Neutrophil (primary cell): ENCODE data around the gene QRFP.
A peak's percentile ranks its signal among the peaks of the same experiment; 100 is the strongest.

ENCODE experiments used
- H3K27ac ChIP-seq: fragments of 200-600 bp; sonication (generic); 2 replicates; pipeline ENCODE4 v1.5.1; 2016; ENCODE audit warnings: mild to moderate bottlenecking, moderate library complexity
- H3K27me3 ChIP-seq: fragments of 200-600 bp; sonication (generic); 2 replicates; pipeline ENCODE4 v1.6.0; 2016; ENCODE audit warnings: mild to moderate bottlenecking
- H3K36me3 ChIP-seq: fragments of 200-600 bp; sonication (generic); 2 replicates; pipeline ENCODE4 v1.5.1; 2017
- H3K4me1 ChIP-seq, 2 experiments: fragments of 200-600 bp in 1 of 2; sonication (generic) in 1 of 2; 1 replicate in 1 of 2; 2 replicates in 1 of 2; pipeline versions ENCODE4 v1.5.1 to v1.6.1; 2013 to 2016; ENCODE audit warnings: low read depth in 1 of 2, low read length in 1 of 2, mild to moderate bottlenecking in 1 of 2, moderate library complexity in 1 of 2; ENCODE audit not compliant: control insufficient read depth in 1 of 2, insufficient read depth in 1 of 2
- H3K4me3 ChIP-seq, 2 experiments: fragments of 200-600 bp in 1 of 2; sonication (generic) in 1 of 2; 1 replicate in 1 of 2; 2 replicates in 1 of 2; pipeline ENCODE4 v1.5.1; 2013 to 2016; ENCODE audit warnings: low read depth in 1 of 2, low read length in 1 of 2, mild to moderate bottlenecking in 1 of 2, moderate library complexity in 1 of 2
- H3K9me3 ChIP-seq: fragments of 200-600 bp; sonication (generic); 2 replicates; pipeline ENCODE4 v1.5.1; 2016
- CTCF ChIP-seq: fragments of 200-600 bp; sonication (generic); IDR thresholded peaks from 2 replicates; pipeline ENCODE4 v1.5.1; 2016; ENCODE audit warnings: antibody characterized with exemption

The QRFP gene

DNA sequence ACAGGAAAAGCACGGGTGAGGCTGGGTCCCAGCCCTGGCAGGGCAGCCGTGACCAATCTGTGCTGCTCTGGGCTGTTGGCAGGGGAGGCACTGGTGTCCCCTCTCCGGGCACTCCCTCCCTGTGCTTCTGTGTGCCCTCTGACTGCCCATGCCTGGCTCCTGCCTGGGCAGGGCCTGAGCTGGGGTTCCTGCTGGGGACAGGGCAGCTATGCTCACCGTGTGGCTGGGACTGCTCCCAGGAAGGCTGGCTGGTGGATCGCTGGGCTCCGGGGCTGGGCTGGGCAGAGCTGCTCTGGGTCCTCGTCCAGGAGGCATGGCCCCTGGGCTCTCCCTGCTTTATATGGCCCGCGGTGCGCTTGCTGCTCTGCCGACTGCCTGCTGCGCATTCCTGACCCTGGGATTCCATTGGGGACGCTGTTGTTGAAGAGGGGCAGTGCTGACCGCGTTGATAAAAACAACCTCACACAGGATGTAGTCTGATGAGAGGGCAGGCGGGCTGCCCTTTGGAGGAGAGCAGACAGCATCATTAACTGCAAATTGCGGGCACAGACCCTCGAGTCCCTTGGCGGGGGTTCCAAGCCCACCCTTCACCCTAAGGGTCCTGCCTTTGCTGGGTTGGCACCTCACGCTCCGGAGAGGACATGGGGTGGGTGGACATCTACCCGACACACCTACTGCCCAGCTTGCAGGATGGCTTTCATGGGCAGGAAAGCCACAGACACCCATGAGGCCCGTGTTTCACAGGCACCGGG is 955 bp downstream of the QRFP start:
- no peak overlapping the region for H3K27ac ChIP-seq
- TF ChIP-seq CTCF, result no peak

DNA sequence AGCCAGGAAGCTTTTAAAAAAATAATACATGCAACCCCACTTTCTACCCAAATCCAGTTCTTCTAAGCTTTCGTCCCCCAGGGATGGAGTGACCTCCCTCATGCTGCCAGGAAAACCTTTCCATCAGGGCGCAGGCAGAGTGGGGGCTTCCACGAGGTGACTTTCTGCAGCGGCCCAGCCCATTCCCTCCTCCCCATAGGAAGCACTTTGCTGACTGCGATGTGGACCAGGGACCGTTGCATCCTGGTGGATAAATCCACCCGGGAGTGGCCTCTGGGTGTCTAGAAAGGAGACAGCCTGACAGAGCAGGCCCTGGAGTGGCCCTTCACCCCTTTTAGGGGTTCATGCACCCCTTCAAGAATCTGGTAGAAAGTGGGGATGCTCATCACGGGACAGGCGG is 1.6 kb downstream of the QRFP start:
- TF ChIP-seq CTCF, result no peak
- H3K27me3 ChIP-seq, result no peaks in the 10 kb centered on the region
- peaks cover 4% of the 10 kb centered on the region for H3K36me3 ChIP-seq
- H3K4me1 ChIP-seq, result peaks cover 15 to 19% of the 10 kb centered on the region in 2 experiments
- H3K9me3 ChIP-seq, result no peaks in the 10 kb centered on the region
- H3K4me3 ChIP-seq, result no peak overlapping the region
- no peak overlapping the region for H3K27ac ChIP-seq

More for the DNA sequence above, 955 bp downstream of the QRFP start:
- Histone ChIP-seq H3K9me3 (no peaks in the 10 kb centered on the region), H3K4me1 (peaks cover 15 to 19% of the 10 kb centered on the region in 2 experiments), H3K4me3 (no peak overlapping the region), H3K36me3 (no peaks in the 10 kb centered on the region), H3K27me3 (peaks cover 6% of the 10 kb centered on the region)

DNA sequence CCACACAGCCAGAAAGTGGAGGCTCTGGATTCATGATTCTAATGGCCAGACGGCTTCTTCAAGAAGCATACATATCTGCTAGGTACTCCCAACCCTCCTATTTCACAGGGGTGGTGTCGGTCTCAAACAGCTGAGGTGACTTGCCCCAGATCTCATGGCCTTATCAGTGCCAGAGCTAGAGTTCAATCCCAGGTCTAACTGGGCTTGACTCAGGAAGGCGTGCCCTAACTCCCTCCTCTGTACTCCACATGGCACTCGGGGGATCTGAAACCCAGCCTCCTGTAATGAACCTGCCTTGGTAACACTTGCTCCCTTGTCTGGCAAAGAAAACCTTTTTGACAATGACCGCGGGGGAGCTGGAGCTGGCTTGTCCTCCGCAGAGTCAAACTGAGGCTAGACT is 2.1 kb downstream of the QRFP start:
- H3K27me3 ChIP-seq, result no peaks in the 10 kb centered on the region
- peaks cover 7% of the 10 kb centered on the region for H3K36me3 ChIP-seq
- H3K9me3 ChIP-seq, result no peaks in the 10 kb centered on the region
- H3K4me3 ChIP-seq, result no peak overlapping the region
- H3K27ac ChIP-seq, result no peak overlapping the region
- peaks cover 15 to 19% of the 10 kb centered on the region in 2 experiments for H3K4me1 ChIP-seq
- no peak for TF ChIP-seq CTCF

DNA sequence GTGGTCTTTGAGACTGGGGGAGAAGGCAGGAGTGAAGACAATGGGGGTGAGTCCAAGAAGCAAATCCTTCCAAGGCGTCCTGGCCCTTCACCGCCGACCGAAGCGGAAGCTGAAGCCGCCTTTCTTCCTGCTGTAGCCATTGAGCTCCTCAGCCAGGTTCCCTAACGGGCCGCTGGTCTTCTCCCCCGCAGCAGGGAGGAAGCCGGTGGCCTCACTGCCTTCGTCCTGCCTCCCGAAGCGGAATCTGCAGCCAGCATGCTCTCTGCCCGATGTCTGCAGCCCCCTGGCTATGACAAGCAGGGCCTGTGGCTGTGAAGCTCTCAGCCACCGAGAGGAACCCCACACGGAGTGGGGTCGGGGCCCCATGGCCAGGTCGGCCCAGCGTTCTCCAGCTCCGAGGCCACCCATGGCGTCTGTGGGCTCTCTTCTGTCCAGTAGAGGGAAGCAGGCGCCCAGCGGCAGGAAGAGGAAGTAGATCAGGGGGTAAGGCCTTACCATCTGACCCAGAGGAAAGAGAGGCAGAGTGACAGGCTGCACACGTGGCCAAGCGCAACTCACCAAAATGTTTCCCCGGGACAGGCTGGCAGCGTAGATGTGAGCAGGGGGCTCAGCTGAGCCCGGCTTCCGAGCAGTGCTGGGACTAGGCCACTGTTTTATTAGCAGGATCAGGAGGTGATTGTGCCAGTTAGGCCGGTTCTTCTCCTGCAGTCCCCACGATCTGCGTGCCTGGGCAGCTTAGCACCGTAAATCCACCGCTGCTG is 3.1 kb downstream of the QRFP start:
- H3K4me1 ChIP-seq, result peaks cover 15 to 19% of the 10 kb centered on the region in 2 experiments
- H3K27me3 ChIP-seq, result no peaks in the 10 kb centered on the region
- peak overlapping the region; percentile 57 to 64 for H3K4me3 ChIP-seq
- peaks cover 13% of the 10 kb centered on the region for H3K36me3 ChIP-seq
- peak overlapping the region; percentile 85 for H3K27ac ChIP-seq
- peak; percentile 27 for TF ChIP-seq CTCF
- no peaks in the 10 kb centered on the region for H3K9me3 ChIP-seq

DNA sequence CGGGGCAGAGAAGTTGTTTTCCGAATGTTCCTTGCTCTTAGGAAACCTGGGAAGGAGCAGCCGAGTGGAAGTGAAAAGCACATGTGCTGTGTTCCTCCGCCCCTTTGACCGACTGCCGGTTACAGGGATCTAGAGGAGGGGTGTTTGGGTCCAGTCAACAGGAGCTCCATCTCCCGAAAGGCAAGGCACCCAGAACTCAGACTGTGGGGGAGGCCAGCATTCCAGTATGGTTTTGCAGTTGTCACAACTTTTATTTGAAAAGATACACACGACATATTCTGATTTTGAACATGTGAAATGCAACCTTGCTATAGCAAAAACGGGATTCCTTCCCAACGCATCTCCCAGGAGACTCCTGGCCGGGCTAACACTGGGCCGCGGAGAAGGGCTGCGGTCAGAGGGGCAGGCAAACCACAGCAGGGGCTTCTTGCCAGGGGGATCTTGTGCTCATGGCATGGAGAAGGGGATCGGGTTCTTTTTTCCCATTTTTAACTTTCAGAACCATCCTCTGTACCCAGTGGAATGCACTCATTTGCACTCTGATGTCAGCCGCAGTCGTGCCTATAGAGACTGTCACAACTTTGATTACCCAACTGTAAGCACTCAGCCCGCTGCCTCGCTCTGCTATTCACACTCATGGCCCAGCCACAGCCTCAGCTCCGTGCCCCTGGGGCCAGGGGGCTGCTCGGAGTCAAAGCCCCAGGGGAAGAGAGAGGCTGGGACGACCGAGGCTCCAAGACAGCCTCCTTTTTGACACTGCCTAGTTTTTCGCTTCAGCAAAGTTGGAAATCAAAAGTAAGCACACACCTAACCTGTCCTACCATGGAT is 3.9 kb downstream of the QRFP start:
- H3K9me3 ChIP-seq, result no peaks in the 10 kb centered on the region
- peaks cover 21% of the 10 kb centered on the region for H3K36me3 ChIP-seq
- H3K4me3 ChIP-seq, result peak overlapping the region in 1 of 2 experiments; percentile 64
- peak overlapping the region; percentile 85 for H3K27ac ChIP-seq
- H3K27me3 ChIP-seq, result no peaks in the 10 kb centered on the region
- H3K4me1 ChIP-seq, result peaks cover 15 to 19% of the 10 kb centered on the region in 2 experiments
- TF ChIP-seq CTCF, result no peak
